K562 (cell line): ENCODE measurements around the gene STK25. TPM values are rescaled to one million over a fixed set of nuclear protein-coding genes. Genes with fewer than 3 reads are reported as not detected.

Experiments
- CREB1 ChIP-seq, 2 experiments: sonication (generic) in 1 of 2; formaldehyde crosslinking in 1 of 2; IDR thresholded peaks; 2 replicates each; pipeline versions ENCODE4 v1.6.1 to v1.8.0; 2012 to 2022; ENCODE audit warnings: inconsistent platforms in 1 of 2, mild to moderate bottlenecking in 1 of 2, missing genetic modification reagents in 1 of 2, moderate library complexity in 1 of 2
- EGR1 ChIP-seq: fragments of 450-650 bp; conservative IDR thresholded peaks from 2 replicates; pipeline ENCODE4 v1.6.1; 2017; ENCODE audit warnings: mild to moderate bottlenecking
- ELF2 ChIP-seq: fragments of 250-450 bp; sonication (Bioruptor Pico); IDR thresholded peaks from 2 replicates; pipeline ENCODE4 v1.5.0; 2021; ENCODE audit warnings: mild to moderate bottlenecking
- KDM5B ChIP-seq: fragments of 200-600 bp; sonication (generic); IDR thresholded peaks from 2 replicates; pipeline ENCODE4 v1.6.1; 2012; ENCODE audit warnings: low read depth, mild to moderate bottlenecking, moderate library complexity, low read length, control low read depth, inconsistent platforms; ENCODE audit not compliant: insufficient replicate concordance
- KLF1 ChIP-seq: fragments of 450-650 bp; IDR thresholded peaks from 2 replicates; pipeline ENCODE4 v1.6.1; 2016; ENCODE audit warnings: missing genetic modification characterization, missing compliant biosample characterization
- POLR2A ChIP-seq: fragments of 450-650 bp; conservative IDR thresholded peaks from 2 replicates; pipeline ENCODE4 v1.6.1; 2016
- SAP30 ChIP-seq: fragments of 200-600 bp; sonication (generic); IDR thresholded peaks from 2 replicates; pipeline ENCODE4 v1.6.1; 2012; ENCODE audit warnings: borderline replicate concordance, low read depth, mild to moderate bottlenecking, moderate library complexity, low read length, control low read depth, inconsistent platforms; ENCODE audit not compliant: insufficient read depth, poor library complexity, severe bottlenecking
- TBP ChIP-seq: optimal IDR thresholded peaks from 2 replicates; pipeline ENCODE3; 2011; ENCODE audit warnings: low read depth, low read length, improper control_type of control experiment
- ZFX ChIP-seq: sonication (generic); formaldehyde crosslinking; IDR thresholded peaks from 2 replicates; pipeline ENCODE4 v1.8.0; 2022; ENCODE audit warnings: mild to moderate bottlenecking, missing genetic modification reagents, moderate library complexity
- polyA plus RNA-seq, 8 experiments: library from polyadenylated mRNA; depleted of rRNA in 4 of 8; stranded (reverse) in 5 of 8; unstranded in 3 of 8; fragments of >200 nt; fragmentation: Nextera tagmentation in 2 of 8; fragmentation: Illumina TruSeq in 1 of 8; extraction: Ambion mirVana in 2 of 8; extraction: Trizol in 1 of 8; gene quantifications; 2 replicates each; pipeline versions ENCODE4 v1.2.1 to v1.2.3, GENCODE V29; 2011 to 2014; ENCODE audit warnings: inconsistent platforms in 1 of 8, missing spikeins in 1 of 8
- total RNA-seq, 7 experiments: library from RNA; depleted of rRNA in 6 of 7; stranded (reverse); fragments of >200 nt in 6 of 7; fragmentation: Illumina TruSeq in 2 of 7; extraction: Trizol in 2 of 7; gene quantifications; 2 replicates each; pipeline versions ENCODE4 v1.2.1 to v1.2.3, GENCODE V29; 2011 to 2021; ENCODE audit warnings: low replicate concordance in 1 of 7
- TF ChIP-seq, protein P1 (sequence below): sonication (generic); formaldehyde crosslinking; IDR thresholded peaks from 2 replicates; pipeline ENCODE4 v1.8.0; 2022; ENCODE audit warnings: mild to moderate bottlenecking, missing genetic modification reagents
- TF ChIP-seq, protein P2 (sequence below): sonication (generic); formaldehyde crosslinking; IDR thresholded peaks from 2 replicates; pipeline ENCODE4 v1.8.0; 2022; ENCODE audit warnings: missing genetic modification reagents, mild to moderate bottlenecking, moderate library complexity, borderline replicate concordance
- TF ChIP-seq, protein P3 (sequence below): sonication (generic); formaldehyde crosslinking; IDR thresholded peaks from 2 replicates; pipeline ENCODE4 v1.8.1; 2023; ENCODE audit warnings: mild to moderate bottlenecking, missing genetic modification reagents
- TF ChIP-seq, protein P4 (sequence below), 2 experiments: fragments of 450-650 bp; IDR thresholded peaks; 2 replicates each; pipeline ENCODE4 v1.6.1; 2018; ENCODE audit warnings: mild to moderate bottlenecking in 2 of 2, low read depth in 1 of 2; ENCODE audit not compliant: partially characterized antibody in 2 of 2
- TF ChIP-seq, protein P5 (sequence below): fragments of 450-650 bp; IDR thresholded peaks from one replicate; pipeline ENCODE4 v1.6.1; 2018; ENCODE audit warnings: mild to moderate bottlenecking, moderate library complexity; ENCODE audit not compliant: partially characterized antibody

The STK25 gene
- total and polyA plus RNA-seq, 9 of the 15 experiments (the other 6 are each of a cell fraction or from before 2014, with no cell fraction given), result 5.4 to 177 (median 116) TPM

DNA sequence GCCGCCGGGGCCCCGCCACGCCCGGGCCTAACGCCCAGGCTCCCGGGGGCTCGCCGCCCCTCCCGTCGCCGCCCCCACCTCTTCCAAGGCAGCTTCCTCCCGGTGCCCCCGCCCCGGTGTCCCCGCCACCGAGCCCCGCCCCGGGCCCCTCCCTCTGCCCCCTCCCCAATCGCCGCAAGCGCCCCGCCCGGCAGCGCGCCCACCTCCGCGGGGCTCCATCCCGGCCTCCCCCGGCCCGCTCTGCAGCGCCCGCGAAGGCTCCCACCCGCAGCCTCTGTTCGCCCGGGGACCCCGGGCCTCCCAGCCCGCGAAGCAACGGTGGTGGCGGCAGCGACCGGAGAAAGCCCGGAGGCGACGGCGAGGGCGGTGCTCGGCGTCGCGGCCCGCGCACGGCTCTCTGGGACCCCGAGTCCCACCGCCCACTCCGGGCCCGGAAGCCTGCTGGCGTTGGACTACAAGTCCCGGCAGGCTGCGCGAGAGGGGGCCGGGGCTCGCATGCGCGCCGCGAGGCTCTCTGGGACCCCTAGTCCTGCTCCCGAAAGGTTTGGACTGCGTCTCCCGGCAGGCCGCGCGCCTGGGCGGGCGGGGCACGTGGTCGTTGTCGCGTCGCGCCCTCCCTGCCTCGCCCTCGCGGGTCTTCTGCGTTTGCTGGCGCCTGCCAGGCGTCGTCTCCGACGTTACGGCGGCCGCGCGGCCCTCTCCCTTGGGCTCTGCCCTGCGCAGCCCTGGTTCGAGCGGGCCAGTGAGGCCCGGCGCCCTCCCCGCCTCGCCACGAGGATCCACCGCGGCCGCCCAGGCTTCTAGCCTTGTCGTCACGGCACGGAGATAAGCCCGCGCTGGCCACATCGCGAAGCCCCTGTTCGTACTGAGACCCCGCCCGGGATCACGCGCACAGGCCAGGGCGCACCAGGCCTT lies at the start of gene STK25 (continued):
- TF ChIP-seq, protein P1, sequence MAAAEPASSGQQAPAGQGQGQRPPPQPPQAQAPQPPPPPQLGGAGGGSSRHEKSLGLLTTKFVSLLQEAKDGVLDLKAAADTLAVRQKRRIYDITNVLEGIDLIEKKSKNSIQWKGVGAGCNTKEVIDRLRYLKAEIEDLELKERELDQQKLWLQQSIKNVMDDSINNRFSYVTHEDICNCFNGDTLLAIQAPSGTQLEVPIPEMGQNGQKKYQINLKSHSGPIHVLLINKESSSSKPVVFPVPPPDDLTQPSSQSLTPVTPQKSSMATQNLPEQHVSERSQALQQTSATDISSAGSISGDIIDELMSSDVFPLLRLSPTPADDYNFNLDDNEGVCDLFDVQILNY (CRISPR knock-in tag), result peak; percentile 98
- TF ChIP-seq KLF1 (tag) (peak; percentile 49; the same call in 1 of the 2 replicates), EGR1 (peak; percentile 78), KDM5B (peak; percentile 61), SAP30 (peak; percentile 4), ELF2 (CRISPR knock-in tag) (no peak), POLR2A (peak; percentile 65), CREB1 (IDR thresholded peaks at IDR 0.05) (peak; percentile 70), CREB1 (CRISPR knock-in tag; IDR thresholded peaks at IDR 0.05) (peak; percentile 85), ZFX (peak; percentile 97), TBP (peak; percentile 41)
- TF ChIP-seq, protein P2, sequence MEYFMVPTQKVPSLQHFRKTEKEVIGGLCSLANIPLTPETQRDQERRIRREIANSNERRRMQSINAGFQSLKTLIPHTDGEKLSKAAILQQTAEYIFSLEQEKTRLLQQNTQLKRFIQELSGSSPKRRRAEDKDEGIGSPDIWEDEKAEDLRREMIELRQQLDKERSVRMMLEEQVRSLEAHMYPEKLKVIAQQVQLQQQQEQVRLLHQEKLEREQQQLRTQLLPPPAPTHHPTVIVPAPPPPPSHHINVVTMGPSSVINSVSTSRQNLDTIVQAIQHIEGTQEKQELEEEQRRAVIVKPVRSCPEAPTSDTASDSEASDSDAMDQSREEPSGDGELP (CRISPR knock-in tag), result peak; percentile 85
- TF ChIP-seq, protein P3, sequence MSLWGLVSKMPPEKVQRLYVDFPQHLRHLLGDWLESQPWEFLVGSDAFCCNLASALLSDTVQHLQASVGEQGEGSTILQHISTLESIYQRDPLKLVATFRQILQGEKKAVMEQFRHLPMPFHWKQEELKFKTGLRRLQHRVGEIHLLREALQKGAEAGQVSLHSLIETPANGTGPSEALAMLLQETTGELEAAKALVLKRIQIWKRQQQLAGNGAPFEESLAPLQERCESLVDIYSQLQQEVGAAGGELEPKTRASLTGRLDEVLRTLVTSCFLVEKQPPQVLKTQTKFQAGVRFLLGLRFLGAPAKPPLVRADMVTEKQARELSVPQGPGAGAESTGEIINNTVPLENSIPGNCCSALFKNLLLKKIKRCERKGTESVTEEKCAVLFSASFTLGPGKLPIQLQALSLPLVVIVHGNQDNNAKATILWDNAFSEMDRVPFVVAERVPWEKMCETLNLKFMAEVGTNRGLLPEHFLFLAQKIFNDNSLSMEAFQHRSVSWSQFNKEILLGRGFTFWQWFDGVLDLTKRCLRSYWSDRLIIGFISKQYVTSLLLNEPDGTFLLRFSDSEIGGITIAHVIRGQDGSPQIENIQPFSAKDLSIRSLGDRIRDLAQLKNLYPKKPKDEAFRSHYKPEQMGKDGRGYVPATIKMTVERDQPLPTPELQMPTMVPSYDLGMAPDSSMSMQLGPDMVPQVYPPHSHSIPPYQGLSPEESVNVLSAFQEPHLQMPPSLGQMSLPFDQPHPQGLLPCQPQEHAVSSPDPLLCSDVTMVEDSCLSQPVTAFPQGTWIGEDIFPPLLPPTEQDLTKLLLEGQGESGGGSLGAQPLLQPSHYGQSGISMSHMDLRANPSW (CRISPR knock-in tag), result no peak
- TF ChIP-seq, protein P4, sequence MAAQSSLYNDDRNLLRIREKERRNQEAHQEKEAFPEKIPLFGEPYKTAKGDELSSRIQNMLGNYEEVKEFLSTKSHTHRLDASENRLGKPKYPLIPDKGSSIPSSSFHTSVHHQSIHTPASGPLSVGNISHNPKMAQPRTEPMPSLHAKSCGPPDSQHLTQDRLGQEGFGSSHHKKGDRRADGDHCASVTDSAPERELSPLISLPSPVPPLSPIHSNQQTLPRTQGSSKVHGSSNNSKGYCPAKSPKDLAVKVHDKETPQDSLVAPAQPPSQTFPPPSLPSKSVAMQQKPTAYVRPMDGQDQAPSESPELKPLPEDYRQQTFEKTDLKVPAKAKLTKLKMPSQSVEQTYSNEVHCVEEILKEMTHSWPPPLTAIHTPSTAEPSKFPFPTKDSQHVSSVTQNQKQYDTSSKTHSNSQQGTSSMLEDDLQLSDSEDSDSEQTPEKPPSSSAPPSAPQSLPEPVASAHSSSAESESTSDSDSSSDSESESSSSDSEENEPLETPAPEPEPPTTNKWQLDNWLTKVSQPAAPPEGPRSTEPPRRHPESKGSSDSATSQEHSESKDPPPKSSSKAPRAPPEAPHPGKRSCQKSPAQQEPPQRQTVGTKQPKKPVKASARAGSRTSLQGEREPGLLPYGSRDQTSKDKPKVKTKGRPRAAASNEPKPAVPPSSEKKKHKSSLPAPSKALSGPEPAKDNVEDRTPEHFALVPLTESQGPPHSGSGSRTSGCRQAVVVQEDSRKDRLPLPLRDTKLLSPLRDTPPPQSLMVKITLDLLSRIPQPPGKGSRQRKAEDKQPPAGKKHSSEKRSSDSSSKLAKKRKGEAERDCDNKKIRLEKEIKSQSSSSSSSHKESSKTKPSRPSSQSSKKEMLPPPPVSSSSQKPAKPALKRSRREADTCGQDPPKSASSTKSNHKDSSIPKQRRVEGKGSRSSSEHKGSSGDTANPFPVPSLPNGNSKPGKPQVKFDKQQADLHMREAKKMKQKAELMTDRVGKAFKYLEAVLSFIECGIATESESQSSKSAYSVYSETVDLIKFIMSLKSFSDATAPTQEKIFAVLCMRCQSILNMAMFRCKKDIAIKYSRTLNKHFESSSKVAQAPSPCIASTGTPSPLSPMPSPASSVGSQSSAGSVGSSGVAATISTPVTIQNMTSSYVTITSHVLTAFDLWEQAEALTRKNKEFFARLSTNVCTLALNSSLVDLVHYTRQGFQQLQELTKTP (IDR thresholded peaks at IDR 0.05; ENCODE audit: low read depth in 1 of 2, partially characterized antibody in 2 of 2), result peak in 1 of 2 experiments; percentile 96
- TF ChIP-seq, protein P5, sequence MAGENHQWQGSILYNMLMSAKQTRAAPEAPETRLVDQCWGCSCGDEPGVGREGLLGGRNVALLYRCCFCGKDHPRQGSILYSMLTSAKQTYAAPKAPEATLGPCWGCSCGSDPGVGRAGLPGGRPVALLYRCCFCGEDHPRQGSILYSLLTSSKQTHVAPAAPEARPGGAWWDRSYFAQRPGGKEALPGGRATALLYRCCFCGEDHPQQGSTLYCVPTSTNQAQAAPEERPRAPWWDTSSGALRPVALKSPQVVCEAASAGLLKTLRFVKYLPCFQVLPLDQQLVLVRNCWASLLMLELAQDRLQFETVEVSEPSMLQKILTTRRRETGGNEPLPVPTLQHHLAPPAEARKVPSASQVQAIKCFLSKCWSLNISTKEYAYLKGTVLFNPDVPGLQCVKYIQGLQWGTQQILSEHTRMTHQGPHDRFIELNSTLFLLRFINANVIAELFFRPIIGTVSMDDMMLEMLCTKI, result no peak
